Activated CD8-positive, alpha-beta T cell treated with anti-CD3 and anti-CD28 coated beads, Interleukin-2, amount 10 ng/mL, durations not matched to agents 7 days and 5 days (primary cell): Measurements from ENCODE around the gene PCDHGA1. TPM values are rescaled to one million over a fixed set of nuclear protein-coding genes. Genes with fewer than 3 reads are reported as not detected.
"Not testable (repeated sequence)": the region's sequence is repeated elsewhere in the genome, so short reads cannot be mapped to it uniquely, and the experiment has no call there.

Source experiments
- ATAC-seq: fragments of 150-1000 bp; cut with Tn5 transposase; one replicate; pipeline ENCODE4 v1.10.0; 2021; ENCODE audit warnings: moderate library complexity
- CTCF ChIA-PET: fragments of 350-600 bp; sonication (Branson Sonifier 250); formaldehyde crosslinking; loops from one replicate; lab custom pipeline; 2021; ENCODE audit warnings: antibody characterized with exemption; lab: Charles Lee
- POLR2A ChIA-PET: fragments of 350-600 bp; sonication (Branson Sonifier 250); formaldehyde crosslinking; loops from one replicate; lab custom pipeline; 2021; ENCODE audit warnings: antibody characterized with exemption; lab: Charles Lee
- DNase-seq: peaks from one replicate; pipeline ENCODE4 v3.0.0-alpha.2; 2020
- H3K27ac Mint-ChIP-seq: one replicate; pipeline ENCODE4 v1.8.0; 2021; ENCODE audit warnings: mild to moderate bottlenecking, mixed read lengths
- H3K27me3 Mint-ChIP-seq: one replicate; pipeline ENCODE4 v1.8.0; 2021; ENCODE audit warnings: low read depth, mixed read lengths
- H3K36me3 Mint-ChIP-seq: one replicate; pipeline ENCODE4 v1.8.0; 2021; ENCODE audit warnings: low read depth, mixed read lengths
- H3K4me1 Mint-ChIP-seq: one replicate; pipeline ENCODE4 v1.8.0; 2021; ENCODE audit warnings: low read depth, mixed read lengths
- H3K4me3 Mint-ChIP-seq: one replicate; pipeline ENCODE4 v1.8.0; 2021; ENCODE audit warnings: mild to moderate bottlenecking, mixed read lengths
- H3K9me3 Mint-ChIP-seq: one replicate; pipeline ENCODE4 v1.8.0; 2022; ENCODE audit warnings: mixed read lengths; ENCODE audit not compliant: insufficient read depth
- total RNA-seq, 2 experiments: library from RNA; stranded (reverse); gene quantifications; one replicate each; pipeline ENCODE4 v1.2.3, GENCODE V29; 2021

Gene PCDHGA1
- total RNA-seq, 2 experiments from 2014 or later, result not detected

DNA sequence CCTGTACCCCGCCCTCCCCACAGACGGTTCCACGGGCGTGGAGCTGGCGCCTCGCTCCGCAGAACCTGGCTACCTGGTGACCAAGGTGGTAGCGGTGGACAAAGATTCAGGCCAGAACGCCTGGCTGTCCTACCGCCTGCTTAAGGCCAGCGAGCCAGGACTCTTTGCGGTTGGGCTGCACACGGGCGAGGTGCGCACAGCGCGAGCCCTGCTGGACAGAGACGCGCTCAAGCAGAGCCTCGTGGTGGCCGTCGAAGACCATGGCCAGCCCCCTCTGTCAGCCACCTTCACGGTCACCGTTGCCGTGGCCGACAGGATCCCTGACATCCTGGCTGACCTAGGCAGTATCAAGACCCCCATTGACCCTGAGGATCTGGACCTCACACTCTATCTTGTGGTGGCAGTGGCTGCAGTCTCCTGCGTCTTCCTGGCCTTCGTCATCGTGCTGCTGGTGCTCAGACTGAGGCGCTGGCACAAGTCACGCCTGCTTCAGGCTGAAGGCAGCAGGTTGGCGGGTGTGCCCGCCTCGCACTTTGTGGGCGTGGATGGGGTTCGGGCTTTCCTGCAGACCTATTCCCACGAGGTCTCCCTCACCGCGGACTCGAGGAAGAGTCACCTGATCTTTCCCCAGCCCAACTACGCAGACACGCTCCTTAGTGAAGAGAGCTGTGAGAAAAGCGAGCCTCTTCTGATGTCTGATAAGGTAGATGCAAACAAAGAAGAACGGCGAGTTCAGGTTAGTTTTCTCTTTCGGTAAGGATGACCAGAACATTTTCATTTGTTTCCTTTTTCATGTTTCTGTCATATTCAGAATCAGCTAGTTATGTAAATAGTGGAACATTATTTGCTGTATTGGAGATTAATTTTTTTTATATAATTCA lies 35.9 kb downstream of the PCDHGA1 start:
- H3K9me3 Mint-ChIP-seq, result peaks cover 48% of the 10 kb centered on the region
- CTCF ChIA-PET, result no interaction called here
- POLR2A ChIA-PET, result no interaction called here
- peak overlapping the region; percentile 38 for H3K4me3 Mint-ChIP-seq
- peaks cover 56% of the 10 kb centered on the region for H3K27me3 Mint-ChIP-seq
- DNase-seq (no peak), ATAC-seq (no peak)
- peaks cover 8% of the 10 kb centered on the region for H3K4me1 Mint-ChIP-seq
- H3K36me3 Mint-ChIP-seq, result peaks cover 28% of the 10 kb centered on the region
- H3K27ac Mint-ChIP-seq, result no peak overlapping the region

DNA sequence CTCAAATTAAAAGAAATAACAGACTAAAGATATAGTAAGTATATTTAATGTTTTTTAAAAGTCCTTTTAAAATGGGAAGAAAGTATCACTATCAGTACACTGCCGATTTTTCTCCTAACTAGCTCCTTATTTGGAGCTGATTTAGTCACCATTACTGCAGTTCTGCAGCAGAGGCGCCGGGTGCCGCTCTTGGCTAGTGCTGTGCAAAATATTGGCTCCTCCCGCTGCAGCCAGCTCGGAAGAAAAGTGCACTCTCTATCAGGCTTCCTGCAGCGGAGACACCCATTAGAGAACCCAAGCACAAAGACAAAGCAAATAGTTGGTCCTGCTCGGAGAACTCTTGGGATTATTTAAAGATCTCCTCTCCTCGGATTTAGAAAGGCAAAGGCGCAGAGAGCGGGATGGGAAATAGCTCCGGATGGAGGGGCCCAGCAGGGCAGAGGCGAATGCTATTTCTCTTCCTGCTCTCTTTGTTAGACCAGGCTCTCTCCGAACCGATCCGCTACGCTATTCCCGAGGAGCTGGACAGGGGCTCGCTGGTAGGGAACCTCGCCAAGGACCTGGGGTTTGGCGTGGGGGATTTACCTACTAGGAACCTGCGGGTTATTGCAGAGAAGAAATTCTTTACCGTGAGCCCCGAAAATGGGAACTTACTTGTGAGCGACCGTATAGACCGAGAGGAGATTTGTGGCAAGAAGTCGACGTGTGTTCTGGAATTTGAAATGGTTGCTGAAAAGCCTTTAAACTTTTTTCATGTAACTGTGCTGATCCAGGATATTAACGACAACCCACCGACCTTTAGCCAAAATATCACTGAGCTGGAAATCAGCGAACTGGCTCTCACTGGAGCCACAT lies 39.9 kb downstream of the PCDHGA1 start, which contains the start of gene PCDHGB3:
TSS of gene PCDHGB3 (plus strand) at position 249 of the 855 bp plus-strand sequence. CDS start at position 402, 153 bp downstream.
- H3K4me1 Mint-ChIP-seq, result peaks cover 8% of the 10 kb centered on the region
- POLR2A ChIA-PET, result interaction anchor here (0.7 kb wide), 1 partner anchor 51 kb away, joined by 3 read pairs; no protein-coding TSS in a partner anchor
- DNase-seq (peak; percentile 52), ATAC-seq (peak; percentile 57)
- H3K36me3 Mint-ChIP-seq, result peaks cover 15% of the 10 kb centered on the region
- CTCF ChIA-PET, result interaction anchor here (0.8 to 2.2 kb wide), 21 partner anchors 10 to 197 kb away, joined by 3 to 22 read pairs (median 5); partner anchors contain the start of genes PCDHGA1, PCDHGA10, PCDHGA11 and PCDHGA12
- peak within 1 kb of the TSS; percentile 63 for H3K4me3 Mint-ChIP-seq
- H3K9me3 Mint-ChIP-seq, result peaks cover 27% of the 10 kb centered on the region
- peaks cover 45% of the 10 kb centered on the region for H3K27me3 Mint-ChIP-seq
- no peak within 1 kb of the TSS for H3K27ac Mint-ChIP-seq

DNA sequence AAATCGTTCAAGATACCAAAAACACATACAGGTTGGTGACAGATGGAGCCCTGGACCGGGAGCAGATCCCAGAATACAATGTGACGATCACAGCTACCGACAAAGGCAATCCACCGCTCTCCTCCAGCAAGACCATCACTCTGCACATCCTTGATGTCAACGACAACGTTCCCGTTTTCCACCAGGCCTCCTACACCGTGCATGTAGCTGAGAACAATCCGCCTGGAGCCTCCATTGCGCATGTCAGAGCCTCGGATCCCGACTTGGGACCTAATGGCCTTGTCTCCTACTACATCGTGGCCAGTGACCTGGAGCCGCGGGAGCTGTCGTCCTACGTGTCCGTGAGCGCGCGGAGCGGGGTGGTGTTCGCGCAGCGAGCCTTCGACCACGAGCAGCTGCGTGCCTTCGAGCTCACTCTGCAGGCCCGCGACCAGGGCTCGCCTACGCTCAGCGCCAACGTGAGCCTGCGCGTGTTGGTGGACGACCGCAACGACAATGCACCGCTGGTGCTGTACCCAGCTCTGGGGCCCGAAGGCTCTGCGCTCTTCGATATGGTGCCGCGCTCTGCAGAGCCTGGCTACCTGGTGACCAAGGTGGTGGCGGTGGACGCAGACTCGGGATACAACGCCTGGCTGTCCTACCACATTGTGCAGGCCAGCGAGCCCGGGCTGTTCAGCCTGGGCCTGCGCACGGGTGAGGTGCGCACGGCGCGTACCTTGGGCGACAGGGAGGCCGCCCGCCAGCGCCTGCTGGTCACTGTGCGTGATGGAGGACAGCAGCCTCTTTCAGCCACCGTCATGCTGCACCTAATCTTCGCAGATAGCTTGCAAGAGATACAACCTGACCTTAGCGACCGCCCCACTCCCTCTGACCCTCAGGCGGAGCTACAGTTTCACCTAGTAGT lies 41.5 kb downstream of the PCDHGA1 start:
- peaks cover 18% of the 10 kb centered on the region for H3K9me3 Mint-ChIP-seq
- ATAC-seq (no peak), DNase-seq (no peak)
- H3K27me3 Mint-ChIP-seq, result peaks cover 39% of the 10 kb centered on the region
- H3K27ac Mint-ChIP-seq, result no peak overlapping the region
- peaks cover 9% of the 10 kb centered on the region for H3K36me3 Mint-ChIP-seq
- no peak overlapping the region for H3K4me3 Mint-ChIP-seq
- peaks cover 8% of the 10 kb centered on the region for H3K4me1 Mint-ChIP-seq
- CTCF ChIA-PET, result interaction anchor here (0.7 to 1.7 kb wide), 4 partner anchors 28 to 59 kb away, joined by 3 to 6 read pairs (median 6); partner anchors contain the start of genes PCDHGA10, PCDHGA11, PCDHGA12 and PCDHGA3
- POLR2A ChIA-PET, result interaction anchor here (0.6 kb wide), 1 partner anchor 1070 kb away, joined by 3 read pairs; no protein-coding TSS in a partner anchor

DNA sequence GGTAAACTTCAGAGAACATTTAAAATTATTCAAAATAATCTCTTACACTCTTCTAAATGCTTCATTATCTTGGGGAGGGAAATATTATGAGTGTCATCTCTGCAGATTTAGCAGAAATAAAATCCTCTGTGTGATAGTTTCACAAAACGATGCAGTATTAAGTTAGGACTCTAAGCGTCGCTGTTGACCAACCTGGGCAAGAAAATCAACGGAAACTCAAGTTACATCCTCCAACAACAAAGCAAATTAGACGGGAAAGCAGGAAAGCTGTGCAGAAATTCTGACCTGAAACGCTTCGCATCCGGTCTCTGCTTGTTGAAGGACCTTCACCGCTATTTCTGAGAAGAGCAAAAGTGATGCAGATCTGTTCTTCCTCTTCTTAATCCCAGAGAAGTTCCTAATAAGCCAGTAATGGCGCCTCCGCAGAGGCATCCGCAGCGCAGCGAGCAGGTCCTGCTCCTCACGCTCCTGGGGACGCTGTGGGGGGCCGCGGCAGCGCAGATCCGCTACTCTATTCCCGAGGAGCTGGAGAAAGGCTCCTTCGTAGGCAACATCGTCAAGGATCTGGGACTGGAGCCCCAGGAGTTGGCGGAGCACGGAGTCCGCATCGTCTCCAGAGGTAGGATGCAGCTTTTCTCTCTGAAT lies 43.5 kb downstream of the PCDHGA1 start, which contains the start of gene PCDHGA6:
TSS of gene PCDHGA6 (plus strand) at position 219 of the 645 bp plus-strand sequence. CDS start at position 412, 193 bp downstream.
- ChIA-PET POLR2A (no interaction called here), CTCF (interaction anchor here (1.2 to 1.7 kb wide), 4 partner anchors 10 to 190 kb away, joined by 3 to 5 read pairs (median 4); partner anchors contain the start of gene PCDHGB5)
- H3K27me3 Mint-ChIP-seq, result peaks cover 38% of the 10 kb centered on the region
- ATAC-seq, result no peak
- no peak within 1 kb of the TSS for H3K27ac Mint-ChIP-seq
- DNase-seq, result no peak
- H3K9me3 Mint-ChIP-seq, result peaks cover 18% of the 10 kb centered on the region
- H3K36me3 Mint-ChIP-seq, result peaks cover 9% of the 10 kb centered on the region
- H3K4me3 Mint-ChIP-seq, result peak within 1 kb of the TSS; percentile 2
- peaks cover 8% of the 10 kb centered on the region for H3K4me1 Mint-ChIP-seq

DNA sequence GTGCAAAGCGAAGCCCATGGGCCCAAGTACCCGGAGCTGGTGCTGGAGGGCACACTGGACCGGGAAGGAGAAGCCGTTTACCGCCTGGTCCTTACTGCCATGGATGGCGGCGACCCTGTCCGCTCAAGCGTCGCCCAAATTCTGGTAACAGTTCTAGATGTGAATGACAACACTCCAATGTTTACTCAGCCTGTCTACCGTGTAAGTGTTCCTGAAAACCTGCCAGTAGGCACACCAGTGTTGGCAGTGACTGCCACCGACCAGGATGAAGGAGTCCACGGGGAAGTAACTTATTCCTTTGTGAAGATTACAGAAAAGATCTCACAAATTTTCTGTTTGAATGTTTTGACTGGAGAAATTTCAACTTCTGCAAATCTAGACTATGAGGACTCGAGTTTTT lies 44.3 kb downstream of the PCDHGA1 start:
- ChIA-PET CTCF (interaction anchor here (1.1 to 1.7 kb wide), 5 partner anchors 9 to 189 kb away, joined by 3 to 5 read pairs (median 4); partner anchors contain the start of gene PCDHGB5), POLR2A (no interaction called here)
- no peak for DNase-seq
- Mint-ChIP-seq H3K4me1 (peaks cover 8% of the 10 kb centered on the region), H3K4me3 (no peak overlapping the region), H3K9me3 (peaks cover 13% of the 10 kb centered on the region), H3K27me3 (peaks cover 35% of the 10 kb centered on the region), H3K27ac (no peak overlapping the region), H3K36me3 (peaks cover 9% of the 10 kb centered on the region)
- ATAC-seq, result no peak

DNA sequence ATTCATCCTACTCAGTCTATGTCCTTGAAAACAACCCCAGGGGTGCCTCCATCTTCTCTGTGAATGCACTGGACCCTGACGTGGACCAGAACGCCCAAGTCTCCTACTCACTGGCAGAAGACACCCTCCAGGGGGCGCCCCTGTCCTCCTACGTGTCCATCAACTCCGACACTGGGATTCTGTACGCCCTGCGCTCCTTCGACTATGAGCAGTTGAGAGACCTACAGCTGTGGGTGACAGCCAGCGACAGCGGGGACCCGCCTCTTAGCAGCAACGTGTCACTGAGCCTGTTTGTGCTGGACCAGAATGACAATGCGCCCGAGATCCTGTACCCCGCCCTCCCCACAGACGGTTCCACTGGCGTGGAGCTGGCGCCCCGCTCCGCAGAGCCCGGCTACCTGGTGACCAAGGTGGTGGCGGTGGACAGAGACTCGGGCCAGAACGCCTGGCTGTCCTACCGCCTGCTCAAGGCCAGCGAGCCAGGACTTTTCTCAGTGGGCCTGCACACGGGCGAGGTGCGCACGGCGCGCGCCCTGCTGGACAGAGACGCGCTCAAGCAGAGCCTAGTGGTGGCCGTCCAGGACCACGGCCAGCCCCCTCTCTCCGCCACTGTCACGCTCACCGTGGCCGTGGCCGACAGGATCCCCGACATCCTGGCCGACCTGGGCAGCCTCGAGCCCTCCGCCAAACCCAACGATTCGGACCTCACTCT lies 45.3 kb downstream of the PCDHGA1 start:
- H3K27ac Mint-ChIP-seq, H3K4me3 Mint-ChIP-seq, DNase-seq, POLR2A ChIA-PET, ATAC-seq, H3K4me1 Mint-ChIP-seq, H3K36me3 Mint-ChIP-seq: not testable (repeated sequence)
- peaks cover 28% of the 10 kb centered on the region for H3K27me3 Mint-ChIP-seq
- CTCF ChIA-PET, result interaction anchor here (1.1 to 1.4 kb wide), 3 partner anchors 20 to 182 kb away, joined by 3 to 4 read pairs (median 3); partner anchors contain the start of gene PCDHGB5
- H3K9me3 Mint-ChIP-seq, result peaks cover 15% of the 10 kb centered on the region

DNA sequence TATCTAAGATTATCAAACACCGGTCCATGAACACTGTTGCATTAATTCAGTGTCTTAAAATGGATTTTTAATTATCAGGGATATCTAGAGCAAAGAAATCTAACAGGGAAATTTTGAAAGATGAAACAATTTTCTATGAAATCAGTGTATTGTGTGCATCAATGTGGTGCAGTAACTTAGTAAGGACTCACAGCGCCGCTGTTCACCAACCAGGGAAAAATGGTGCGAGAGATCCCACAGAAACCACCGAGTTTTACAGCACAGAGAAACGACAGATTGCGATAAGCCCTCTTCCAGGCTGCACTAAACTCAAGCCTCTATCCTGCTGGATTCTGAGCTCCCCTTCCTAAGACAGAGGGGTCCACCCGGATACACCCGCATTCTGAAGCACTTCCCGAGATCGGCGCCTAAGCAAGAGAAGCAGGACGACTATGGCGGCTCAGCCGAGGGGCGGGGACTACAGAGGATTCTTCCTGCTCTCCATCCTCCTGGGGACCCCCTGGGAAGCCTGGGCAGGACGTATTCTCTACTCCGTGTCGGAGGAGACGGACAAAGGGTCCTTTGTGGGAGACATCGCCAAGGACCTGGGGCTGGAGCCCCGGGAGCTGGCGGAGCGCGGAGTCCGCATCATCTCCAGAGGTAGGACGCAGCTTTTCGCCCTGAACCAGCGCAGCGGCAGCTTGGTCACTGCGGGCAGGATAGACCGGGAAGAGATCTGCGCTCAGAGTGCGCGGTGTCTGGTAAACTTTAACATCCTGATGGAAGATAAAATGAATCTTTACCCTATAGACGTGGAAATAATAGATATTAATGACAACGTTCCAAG lies 52.4 kb downstream of the PCDHGA1 start, which contains the start of gene PCDHGA7:
TSS of gene PCDHGA7 (plus strand) at position 274 of the 826 bp plus-strand sequence. CDS start at position 432, 158 bp downstream.
- Mint-ChIP-seq H3K4me3 (peak within 1 kb of the TSS; percentile 36), H3K4me1 (no peaks in the 10 kb centered on the region), H3K36me3 (peaks cover 2% of the 10 kb centered on the region), H3K27ac (no peak within 1 kb of the TSS), H3K9me3 (peaks cover 20% of the 10 kb centered on the region), H3K27me3 (peaks cover 35% of the 10 kb centered on the region)
- ATAC-seq (no peak), DNase-seq (no peak)
- ChIA-PET CTCF (interaction anchor here (1.5 to 1.7 kb wide), 2 partner anchors 8 to 13 kb away, joined by 4 to 5 read pairs; partner anchors contain the start of genes PCDHGA6 and PCDHGB3), POLR2A (no interaction called here)

DNA sequence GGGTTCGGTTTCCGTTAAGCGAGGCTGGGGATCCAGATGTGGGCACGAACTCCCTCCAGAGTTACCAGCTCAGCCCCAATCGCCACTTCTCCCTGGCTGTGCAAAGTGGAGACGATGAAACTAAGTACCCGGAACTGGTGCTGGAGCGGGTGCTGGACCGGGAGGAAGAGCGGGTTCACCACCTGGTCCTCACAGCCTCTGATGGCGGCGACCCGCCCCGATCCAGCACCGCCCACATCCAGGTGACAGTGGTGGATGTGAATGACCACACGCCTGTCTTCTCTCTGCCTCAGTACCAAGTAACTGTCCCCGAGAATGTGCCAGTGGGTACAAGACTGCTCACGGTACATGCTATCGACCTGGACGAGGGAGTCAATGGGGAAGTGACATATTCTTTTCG lies 53.0 kb downstream of the PCDHGA1 start:
- ATAC-seq (no peak), DNase-seq (no peak)
- Mint-ChIP-seq H3K4me1 (no peaks in the 10 kb centered on the region), H3K4me3 (no peak overlapping the region), H3K36me3 (peaks cover 2% of the 10 kb centered on the region), H3K27me3 (peaks cover 37% of the 10 kb centered on the region), H3K9me3 (peaks cover 21% of the 10 kb centered on the region), H3K27ac (no peak overlapping the region)
- CTCF ChIA-PET, result interaction anchor here (1.5 to 1.7 kb wide), 2 partner anchors 9 to 13 kb away, joined by 4 to 5 read pairs; partner anchors contain the start of genes PCDHGA6 and PCDHGB3
- POLR2A ChIA-PET, result no interaction called here
